Hypothalamus (tissue), 51 donors: ENCODE measurements around the gene ASB5.
A peak's percentile ranks its signal among the peaks of the same experiment; 100 is the strongest.
"Not testable (repeated sequence)": the region's sequence is repeated elsewhere in the genome, so short reads cannot be mapped to it uniquely, and the experiment has no call there.

Source experiments
- DNase-seq, 51 donors: peaks; one replicate each; lab custom pipeline; 2025; lab: John Stamatoyannopoulos, UW

ASB5 gene

GRCh38 chr4:176226736-176227135 lies 42.3 kb downstream of the ASB5 start:
- DNase-seq, result no peak

GRCh38 chr4:176223561-176223960 lies 45.5 kb downstream of the ASB5 start:
- DNase-seq, result no peak

- no peak for DNase-seq
Observed at GRCh38 chr4:176222149-176222548, 46.9 kb downstream of the ASB5 start.

- no peak for DNase-seq
Observed at GRCh38 chr4:176217510-176217909, 51.5 kb downstream of the ASB5 start.

- not testable (repeated sequence) for DNase-seq
Observed at GRCh38 chr4:176212351-176212750, 56.7 kb downstream of the ASB5 start.

- DNase-seq, result no peak
Observed at GRCh38 chr4:176210579-176211296, 58.3 kb downstream of the ASB5 start.

GRCh38 chr4:176210101-176210500 lies 58.9 kb downstream of the ASB5 start:
- DNase-seq, result no peak

GRCh38 chr4:176209535-176209934 lies 59.5 kb downstream of the ASB5 start:
- no peak for DNase-seq

- no peak for DNase-seq
Observed at GRCh38 chr4:176207839-176208238, 61.2 kb downstream of the ASB5 start.

- DNase-seq, result no peak
Observed at GRCh38 chr4:176205299-176205698, 63.7 kb downstream of the ASB5 start.

- DNase-seq, result no peak
Observed at GRCh38 chr4:176198316-176198903, 70.6 kb downstream of the ASB5 start.

- DNase-seq, result peak; percentile 54 to 95 (median 87)
Observed at GRCh38 chr4:176195184-176195978, 73.6 kb downstream of the ASB5 start, which contains the start of gene SPATA4. TSS of gene SPATA4 (minus strand) at chr4:176195585. CDS start at chr4:176195562, 23 bp downstream.

- no peak for DNase-seq
Observed at GRCh38 chr4:176193938-176194337, 75.1 kb downstream of the ASB5 start.

- no peak for DNase-seq
Observed at GRCh38 chr4:176193126-176193525, 75.9 kb downstream of the ASB5 start.

- DNase-seq, result no peak
Observed at GRCh38 chr4:176191974-176192373, 77.0 kb downstream of the ASB5 start.

- DNase-seq, result no peak
Observed at GRCh38 chr4:176189891-176190795, 78.9 kb downstream of the ASB5 start.

GRCh38 chr4:176188654-176189053 lies 80.4 kb downstream of the ASB5 start:
- DNase-seq, result no peak

- DNase-seq, result no peak
Observed at GRCh38 chr4:176187624-176188023, 81.4 kb downstream of the ASB5 start.

- no peak for DNase-seq
Observed at GRCh38 chr4:176186671-176187395, 82.2 kb downstream of the ASB5 start.

GRCh38 chr4:176186067-176186466 lies 83.0 kb downstream of the ASB5 start:
- no peak for DNase-seq
